GM12892 (cell line): ENCODE results near the gene GLI2.

Source experiments
- POLR2A ChIP-seq: IDR thresholded peaks from 2 replicates; pipeline ENCODE4 v1.6.1; 2011; ENCODE audit warnings: low read depth, low read length, control low read depth
- POLR2AphosphoS5 ChIP-seq: IDR thresholded peaks from 2 replicates; pipeline ENCODE4 v1.6.1; 2011; ENCODE audit warnings: low read depth, low read length, control low read depth
- TAF1 ChIP-seq: IDR thresholded peaks from 2 replicates; pipeline ENCODE4 v1.6.1; 2011; ENCODE audit warnings: low read depth, mild to moderate bottlenecking, control low read depth, low read length, borderline replicate concordance

DNA sequence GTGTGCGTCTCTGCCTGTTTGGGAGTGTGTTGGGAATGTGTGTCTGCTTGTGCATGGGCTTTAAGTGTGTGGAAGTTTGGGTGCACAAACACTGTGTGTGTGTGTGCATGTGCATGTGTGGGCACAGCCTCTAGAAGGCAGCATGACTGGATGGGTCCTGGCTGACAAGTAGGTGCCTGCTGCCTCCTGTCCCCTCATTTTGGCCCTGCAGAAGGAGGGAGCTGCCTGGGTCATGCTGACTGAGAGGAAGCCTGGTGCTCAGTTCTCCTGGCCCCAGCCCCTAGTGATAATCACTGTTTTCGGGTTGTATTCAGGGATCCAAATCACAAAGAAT lies 34.1 kb downstream of the GLI2 start:
- TF ChIP-seq TAF1 (no peak), POLR2AphosphoS5 (no peak), POLR2A (no peak)
